Adrenal gland (tissue), 12 donors: Measurements from ENCODE around the gene FNDC3B. TPM values are rescaled to one million over a fixed set of nuclear protein-coding genes. Genes with fewer than 3 reads are reported as not detected.

Source experiments
- DNase-seq, 7 donors: peaks; one replicate each; pipeline ENCODE4 v3.0.0-alpha.2; 2019 to 2020
- H3K27ac ChIP-seq, 5 donors: fragments of 200-600 bp; sonication (generic) in 4 of 5; 1 replicate in 3 of 5; 2 replicates in 2 of 5; pipeline versions ENCODE4 v1.5.1 to v1.8.0; 2016 to 2020; ENCODE audit warnings: mild to moderate bottlenecking in 1 of 5
- H3K27me3 ChIP-seq: fragments of 200-600 bp; 2 replicates; pipeline ENCODE4 v1.8.0; 2021
- H3K36me3 ChIP-seq, 2 donors: fragments of 200-600 bp; replicated peaks in 1 of 2; 1 replicate in 1 of 2; 2 replicates in 1 of 2; pipeline versions ENCODE4 v1.5.1 to v1.8.0; 2018 to 2022
- H3K4me1 ChIP-seq, 2 donors: fragments of 200-600 bp; replicated peaks in 1 of 2; 1 replicate in 1 of 2; 2 replicates in 1 of 2; pipeline versions ENCODE4 v1.5.1 to v1.8.0; 2018 to 2021
- H3K4me3 ChIP-seq, 4 donors: fragments of 200-600 bp; sonication (generic) in 3 of 4; one replicate each; pipeline ENCODE4 v1.5.1; 2016 to 2018
- H3K9me3 ChIP-seq, 3 donors: fragments of 200-600 bp; sonication (generic) in 1 of 3; replicated peaks in 1 of 3; 1 replicate in 2 of 3; 2 replicates in 1 of 3; pipeline versions ENCODE4 v1.5.1 to v1.8.0; 2016 to 2021
- POLR2A ChIP-seq, 2 donors: fragments of 450-650 bp; IDR thresholded peaks; one replicate each; pipeline ENCODE4 v1.6.1; 2017; ENCODE audit warnings: antibody characterized with exemption in 2 of 2, mild to moderate bottlenecking in 2 of 2, moderate library complexity in 1 of 2
- whole genome bisulfite sequencing, 4 donors: extraction: QIAGEN DNeasy Blood & Tissue Kit in 2 of 4; methylation state at CpG; one replicate each; pipeline versions ENCODE4 v1.1.5 to v1.1.7; 2013 to 2017; 5-methylcytosine and 5-hydroxymethylcytosine counted together
- intact Hi-C, 2 donors: fragments of 100-400 bp; cut with DNase I; formaldehyde crosslinking; loops; one replicate each; pipeline versions ENCODE4 v1.14.1 to v1.15.0; 2022 to 2023
- polyA plus RNA-seq, 3 donors: library from polyadenylated mRNA; stranded (reverse); fragments of 200-250 nt in 2 of 3; fragments of 350-450 nt in 1 of 3; fragmentation: Illumina TruSeq in 1 of 3; extraction: RNeasy Lipid Tissue Mini Kit (QIAGEN cat#74804) in 1 of 3; gene quantifications; one replicate each; pipeline ENCODE4 v1.2.3, GENCODE V29; 2013 to 2014
- total RNA-seq, 9 donors: library from RNA; depleted of rRNA in 4 of 9; stranded (reverse); fragments of >200 nt in 4 of 9; fragments of 120-200 nt in 1 of 9; fragmentation: NEBNext Ultra II Directional in 1 of 9; extraction: Animal tissue kit (Norgen Biotek cat#: 25700) in 1 of 9; gene quantifications; one replicate each; pipeline versions ENCODE4 v1.1.0 to v1.2.4, GENCODE V29; 2013 to 2023
- TF ChIP-seq, protein P1 (sequence below), 6 experiments: fragments of 450-650 bp in 4 of 6; fragments of 200-600 bp in 2 of 6; sonication (generic) in 1 of 6; IDR thresholded peaks; 1 replicate in 5 of 6; 2 replicates in 1 of 6; pipeline versions ENCODE4 v1.5.1 to v1.8.0; 2016 to 2021; ENCODE audit warnings: antibody characterized with exemption in 6 of 6, mild to moderate bottlenecking in 2 of 6, moderate library complexity in 1 of 6
- donor health status: healthy with polysubstance abuse.
- donor health status: Bipolar disorder and iron deficiency.
- donor health status: DM: yes; HTN: yes; CAD: no.
- donor health status: DM: no; HTN: no; CAD: no.
- donor health status: DM: no; HTN: no; CAD: no.
- donor health status: DM: yes; HTN: yes; CAD: no.

Gene FNDC3B
- total and polyA plus RNA-seq, 12 donors = 9.9 to 228 (median 105) TPM

DNA sequence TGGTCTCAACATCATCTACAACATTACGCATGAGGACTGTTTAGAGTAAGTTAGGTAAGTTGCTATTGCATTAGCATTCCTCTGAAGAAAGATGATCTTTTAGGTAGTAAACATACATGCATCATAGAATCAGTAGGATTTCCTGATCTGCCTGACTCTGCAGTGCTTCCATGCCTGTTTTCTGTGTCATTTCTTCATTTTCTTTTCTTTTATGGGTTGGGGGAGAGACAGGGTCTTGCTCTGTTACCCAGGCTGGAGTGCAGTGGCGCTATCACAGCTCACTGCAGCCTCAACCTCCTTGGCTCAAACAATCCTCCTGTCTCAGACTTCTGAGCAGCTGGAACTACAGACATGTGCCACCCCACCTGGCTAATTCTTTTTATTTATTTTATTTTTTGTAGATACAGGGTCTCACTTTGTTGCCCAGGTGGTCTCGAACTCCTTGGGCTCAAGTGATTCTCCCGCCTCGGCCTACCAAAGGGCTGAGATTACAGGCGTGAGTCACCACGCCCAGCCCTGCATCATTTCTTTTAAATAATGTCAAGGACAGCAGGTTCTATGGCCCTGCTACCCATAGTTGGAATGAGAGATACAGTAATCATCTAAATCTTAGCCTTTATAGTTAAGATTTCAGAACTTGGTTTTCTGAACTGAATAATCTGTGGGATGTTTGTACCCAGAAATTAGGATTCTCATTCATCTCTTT lies 224.6 kb downstream of the FNDC3B start:
- peaks cover 38 to 62% of the 10 kb centered on the region in 2 donors for H3K4me1 ChIP-seq
- 70 to 85% (median 75%) methylated on average over 7 of the region's 7 CpGs for WGBS, 4 donors
- peak overlapping the region in 2 of 5 donors; percentile 26 to 56 for H3K27ac ChIP-seq

DNA sequence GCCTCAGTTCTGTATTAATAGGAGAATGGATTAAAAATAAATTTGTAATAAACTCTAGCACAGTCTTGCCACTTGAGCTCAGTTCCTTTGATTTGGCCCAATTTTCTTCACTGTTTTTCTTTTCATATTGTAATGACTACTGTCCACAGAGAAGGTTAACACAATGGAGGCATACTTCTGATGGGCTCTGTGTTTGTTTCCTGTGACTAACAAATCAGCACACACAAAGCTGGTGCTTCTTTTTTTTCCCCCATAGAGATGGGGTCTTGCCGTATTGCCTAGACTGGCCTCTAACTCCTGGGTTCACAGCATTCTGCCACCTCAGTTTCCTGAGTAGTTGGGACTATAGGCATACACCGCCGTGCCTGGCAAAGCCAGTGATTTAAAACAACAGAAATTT lies 226.7 kb downstream of the FNDC3B start:
- DNase-seq = no peak
- H3K4me3 ChIP-seq = no peak overlapping the region
- peaks cover 19 to 40% of the 10 kb centered on the region in 2 donors for H3K4me1 ChIP-seq
- no peaks in the 10 kb centered on the region for H3K27me3 ChIP-seq
- H3K36me3 ChIP-seq = peaks cover 0 to 4% of the 10 kb centered on the region in 2 donors
- intact Hi-C loops = no loop called here
- no peaks in the 10 kb centered on the region for H3K9me3 ChIP-seq
- no peak for TF ChIP-seq POLR2A (IDR thresholded peaks at IDR 0.05)
- TF ChIP-seq, protein P1, sequence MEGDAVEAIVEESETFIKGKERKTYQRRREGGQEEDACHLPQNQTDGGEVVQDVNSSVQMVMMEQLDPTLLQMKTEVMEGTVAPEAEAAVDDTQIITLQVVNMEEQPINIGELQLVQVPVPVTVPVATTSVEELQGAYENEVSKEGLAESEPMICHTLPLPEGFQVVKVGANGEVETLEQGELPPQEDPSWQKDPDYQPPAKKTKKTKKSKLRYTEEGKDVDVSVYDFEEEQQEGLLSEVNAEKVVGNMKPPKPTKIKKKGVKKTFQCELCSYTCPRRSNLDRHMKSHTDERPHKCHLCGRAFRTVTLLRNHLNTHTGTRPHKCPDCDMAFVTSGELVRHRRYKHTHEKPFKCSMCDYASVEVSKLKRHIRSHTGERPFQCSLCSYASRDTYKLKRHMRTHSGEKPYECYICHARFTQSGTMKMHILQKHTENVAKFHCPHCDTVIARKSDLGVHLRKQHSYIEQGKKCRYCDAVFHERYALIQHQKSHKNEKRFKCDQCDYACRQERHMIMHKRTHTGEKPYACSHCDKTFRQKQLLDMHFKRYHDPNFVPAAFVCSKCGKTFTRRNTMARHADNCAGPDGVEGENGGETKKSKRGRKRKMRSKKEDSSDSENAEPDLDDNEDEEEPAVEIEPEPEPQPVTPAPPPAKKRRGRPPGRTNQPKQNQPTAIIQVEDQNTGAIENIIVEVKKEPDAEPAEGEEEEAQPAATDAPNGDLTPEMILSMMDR (IDR thresholded peaks at IDR 0.05) = no peak
- H3K27ac ChIP-seq = no peak overlapping the region
- WGBS, 4 donors = 94 to 100% (median 99%) methylated on average over 3 of the region's 3 CpGs

More for the DNA sequence above, 224.6 kb downstream of the FNDC3B start:
- Histone ChIP-seq H3K27me3 (no peaks in the 10 kb centered on the region), H3K9me3 (no peaks in the 10 kb centered on the region), H3K36me3 (peaks cover 0 to 4% of the 10 kb centered on the region in 2 donors), H3K4me3 (no peak overlapping the region)
- TF ChIP-seq POLR2A (IDR thresholded peaks at IDR 0.05) = no peak
- TF ChIP-seq, protein P1 (IDR thresholded peaks at IDR 0.05) = no peak
- intact Hi-C loops = no loop called here
- DNase-seq = peak in 3 of 7 donors; percentile 30 to 52 (median 39)

DNA sequence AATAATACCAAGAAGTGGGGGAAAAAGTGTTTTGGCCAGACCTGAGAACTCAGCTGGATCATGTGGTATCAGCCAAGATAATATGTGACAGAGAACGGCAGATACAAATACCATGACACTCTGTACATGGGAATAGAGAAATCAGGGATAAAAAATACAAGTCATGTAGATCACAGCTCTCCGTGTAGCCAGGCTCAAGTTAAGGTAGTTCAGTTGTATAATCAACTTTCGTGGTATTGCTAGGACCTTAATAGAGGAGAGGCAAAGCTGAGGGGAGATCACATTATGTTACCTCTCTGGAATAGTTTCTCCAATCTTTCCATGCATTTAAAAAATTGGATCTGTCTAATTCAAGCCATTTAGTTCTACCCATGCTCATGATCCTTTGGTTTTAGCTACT lies 229.0 kb downstream of the FNDC3B start:
- Histone ChIP-seq H3K4me3 (no peak overlapping the region), H3K36me3 (peaks cover 0 to 4% of the 10 kb centered on the region in 2 donors), H3K27ac (no peak overlapping the region), H3K9me3 (no peaks in the 10 kb centered on the region), H3K27me3 (no peaks in the 10 kb centered on the region), H3K4me1 (peaks cover 14 to 18% of the 10 kb centered on the region in 2 donors)
- TF ChIP-seq, protein P1 (IDR thresholded peaks at IDR 0.05) = no peak
- TF ChIP-seq POLR2A (IDR thresholded peaks at IDR 0.05) = no peak
- 86 to 89% (median 87%) methylated on average over 3 of the region's 3 CpGs for WGBS, 4 donors
- DNase-seq = no peak
- intact Hi-C loops = no loop called here

DNA sequence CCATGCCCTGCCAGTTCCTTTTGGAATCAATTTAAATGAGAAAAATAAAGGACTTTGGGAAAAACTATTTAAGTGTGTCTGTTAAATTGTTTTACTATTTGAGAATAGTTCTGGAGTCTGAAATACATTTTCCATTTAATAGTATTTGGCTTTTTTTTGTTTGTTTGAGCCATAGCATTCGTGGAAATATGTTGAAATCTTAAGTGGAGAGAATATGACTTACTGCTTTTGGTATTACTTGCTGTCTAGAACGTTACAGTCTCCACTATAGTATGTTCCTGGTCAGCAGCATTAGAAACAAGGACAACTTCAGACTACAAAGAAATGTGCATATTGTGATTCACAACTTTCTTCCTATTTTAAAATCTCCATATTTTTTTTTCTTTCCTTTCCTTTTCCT lies 229.5 kb downstream of the FNDC3B start:
- 63 to 80% (median 76%) methylated on average over 2 of the region's 2 CpGs for WGBS, 4 donors
- H3K27ac ChIP-seq = no peak overlapping the region

More for the DNA sequence above, 229.5 kb downstream of the FNDC3B start:
- no peaks in the 10 kb centered on the region for H3K27me3 ChIP-seq
- no peak overlapping the region for H3K4me3 ChIP-seq
- H3K9me3 ChIP-seq = no peaks in the 10 kb centered on the region
- DNase-seq = no peak
- intact Hi-C loops = no loop called here
- TF ChIP-seq, protein P1 (IDR thresholded peaks at IDR 0.05) = no peak
- no peak for TF ChIP-seq POLR2A (IDR thresholded peaks at IDR 0.05)
- peaks cover 11 to 14% of the 10 kb centered on the region in 2 donors for H3K4me1 ChIP-seq
- H3K36me3 ChIP-seq = peaks cover 0 to 4% of the 10 kb centered on the region in 2 donors
